GM18517 (cell line): ENCODE data around the gene OR2M4.
"Not testable (repeated sequence)": the region's sequence is repeated elsewhere in the genome, so short reads cannot be mapped to it uniquely, and the experiment has no call there.

Experiments
- ATAC-seq: cut with Tn5 transposase; IDR thresholded peaks from one replicate; pipeline ENCODE4 v1.9.1; 2021; ENCODE audit warnings: mild to moderate bottlenecking, moderate library complexity; ENCODE audit not compliant: unreplicated experiment

The OR2M4 gene

GRCh38 chr1:248231117-248231516 lies at the start of gene OR2M4:
TSS of gene OR2M4 (plus strand) at chr1:248231417. CDS start at chr1:248238929, 7,512 bp downstream.
- ATAC-seq, result no peak

- ATAC-seq, result no peak
These were observed 47.2 kb upstream of the OR2M4 start for GRCh38 chr1:248183996-248184395.

- no peak for ATAC-seq
These were observed 43.9 kb upstream of the OR2M4 start for GRCh38 chr1:248187363-248187762.

GRCh38 chr1:248189026-248189425 lies 42.2 kb upstream of the OR2M4 start:
- ATAC-seq, result no peak

- no peak for ATAC-seq
These were observed 37.1 kb upstream of the OR2M4 start for GRCh38 chr1:248194117-248194516.

DNA sequence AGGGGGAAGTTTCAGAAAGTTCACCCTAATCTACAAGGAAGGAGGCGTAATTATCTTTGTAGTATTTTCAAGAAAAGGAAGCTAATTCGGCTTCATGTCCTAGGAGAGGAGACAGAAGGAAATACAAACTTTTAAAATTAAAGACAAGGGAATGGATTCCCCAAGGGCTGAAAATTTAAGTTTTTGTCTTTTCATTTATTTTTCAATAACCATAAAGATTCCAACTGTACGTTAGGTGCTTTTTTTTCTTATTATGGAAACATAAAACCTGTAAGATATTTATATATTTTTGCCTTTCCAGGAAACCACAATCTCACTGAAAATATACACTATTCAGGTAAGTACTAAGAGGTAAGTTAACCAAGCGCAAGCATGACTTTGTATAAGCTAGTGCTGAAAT lies 34.3 kb upstream of the OR2M4 start, which contains the start of gene OR2M3:
OR2M3 (plus strand) TSS at position 301 of the 400 bp plus-strand sequence. CDS start 5,803 bp downstream, outside the sequence.
- no peak for ATAC-seq

DNA sequence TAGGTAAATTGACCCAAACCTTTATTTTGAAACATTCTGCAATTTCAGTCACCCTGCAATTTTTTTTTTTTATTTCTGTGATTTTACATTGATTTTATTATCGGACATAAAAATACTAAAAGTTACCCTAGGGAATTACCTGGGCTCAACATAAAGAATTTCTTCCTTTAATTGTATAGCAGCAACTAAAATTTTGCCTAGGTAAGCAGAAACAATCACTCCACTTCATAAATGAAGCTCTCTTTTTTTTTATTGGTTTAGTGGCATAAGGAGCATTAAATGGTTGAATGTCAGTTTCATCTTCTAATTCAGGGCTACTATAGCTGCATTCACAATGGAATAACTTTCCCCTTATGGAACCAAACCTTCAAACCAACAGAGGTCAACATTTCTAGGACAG lies 15.3 kb upstream of the OR2M4 start:
- ATAC-seq, result no peak

GRCh38 chr1:248225537-248225936 lies 5.7 kb upstream of the OR2M4 start:
- ATAC-seq, result no peak

GRCh38 chr1:248229360-248229908 lies 1.8 kb upstream of the OR2M4 start:
- ATAC-seq, result no peak

DNA sequence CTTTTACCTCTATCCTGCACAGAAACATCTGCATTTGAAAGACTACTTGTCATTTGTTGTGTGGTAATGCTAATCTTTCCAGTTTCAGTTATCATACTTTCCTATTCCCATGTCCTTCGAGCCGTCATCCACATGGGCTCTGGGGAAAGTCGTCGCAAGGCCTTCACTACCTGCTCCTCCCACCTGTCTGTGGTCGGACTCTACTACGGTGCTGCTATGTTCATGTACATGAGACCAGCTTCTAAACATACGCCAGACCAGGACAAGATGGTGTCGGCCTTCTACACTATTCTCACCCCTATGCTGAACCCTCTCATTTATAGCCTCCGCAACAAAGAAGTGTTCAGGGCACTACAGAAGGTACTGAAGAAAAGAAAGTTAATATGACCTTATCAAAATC lies 8.3 kb downstream of the OR2M4 start:
- no peak for ATAC-seq

DNA sequence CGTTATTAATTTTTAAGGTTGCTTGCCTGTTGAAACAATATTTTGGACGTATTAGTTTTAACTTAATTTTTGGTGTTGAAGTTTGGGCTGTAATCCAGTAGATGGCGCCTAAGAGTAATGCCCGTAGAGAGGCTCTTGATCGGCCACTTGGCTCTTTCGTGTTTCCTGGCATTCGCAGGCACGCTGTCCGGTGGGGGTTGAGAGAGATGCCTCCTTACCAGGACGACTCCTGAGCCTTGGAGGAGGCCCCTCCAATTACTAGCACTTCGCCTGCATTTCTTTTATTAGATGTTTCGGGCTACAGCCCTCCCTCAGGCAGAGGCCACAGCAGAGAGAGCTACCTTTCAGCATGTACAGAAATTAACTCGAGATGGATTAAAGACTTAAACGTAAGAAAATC lies 12.0 kb downstream of the OR2M4 start:
- peak; percentile 86 for ATAC-seq

DNA sequence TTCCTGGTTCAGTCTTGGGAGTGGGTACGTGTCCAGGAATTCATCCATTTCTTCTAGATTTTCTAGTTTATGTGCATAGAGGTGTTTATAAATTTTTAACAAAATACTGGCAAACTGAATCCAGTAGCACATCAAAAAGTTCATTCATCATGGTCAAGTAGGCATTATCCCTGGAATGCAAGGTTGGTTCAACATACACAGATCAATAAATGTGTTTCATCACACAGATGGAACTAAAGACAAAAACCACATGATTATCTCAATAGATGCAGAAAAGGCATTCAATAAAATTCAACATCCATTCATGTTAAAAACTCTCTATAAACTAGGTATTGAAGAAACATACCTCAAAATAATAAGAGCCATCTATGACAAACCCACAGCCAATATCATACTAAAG lies 28.1 kb downstream of the OR2M4 start:
- not testable (repeated sequence) for ATAC-seq

- no peak for ATAC-seq
These were observed 37.0 kb downstream of the OR2M4 start for GRCh38 chr1:248268178-248268577.

DNA sequence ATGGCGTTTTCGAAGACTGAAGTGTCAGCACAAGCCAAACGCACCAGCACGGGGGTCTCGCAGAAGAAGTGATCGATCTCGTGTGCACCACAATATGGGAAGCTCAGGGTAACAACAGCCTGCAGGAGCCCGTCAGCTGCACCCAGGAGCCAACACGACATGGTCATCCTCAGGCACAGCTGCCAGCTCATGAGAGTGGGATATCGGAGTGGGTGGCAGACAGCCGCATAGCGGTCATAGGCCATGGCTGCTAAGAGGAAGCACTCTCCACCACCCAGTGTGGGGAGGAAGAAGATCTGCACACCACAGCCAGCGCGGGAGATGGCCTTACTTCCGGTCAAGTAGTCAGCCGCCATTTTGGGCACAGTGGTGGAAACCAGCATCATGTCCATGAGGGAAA lies 42.0 kb downstream of the OR2M4 start:
- not testable (repeated sequence) for ATAC-seq

GRCh38 chr1:248277876-248278275 lies 46.7 kb downstream of the OR2M4 start, which contains the start of gene OR2T33:
TSS of gene OR2T33 (minus strand) at chr1:248277976. CDS start at chr1:248273814, 4,162 bp downstream.
- no peak for ATAC-seq

GRCh38 chr1:248288391-248288790 lies 57.2 kb downstream of the OR2M4 start:
- no peak for ATAC-seq
